HCT116 (cell line): ENCODE results near the gene ACE2.

Experiments used
- CEBPB ChIP-seq: IDR thresholded peaks from 2 replicates; pipeline ENCODE4 v1.6.1; 2012; ENCODE audit warnings: low read depth
- EZH2 ChIP-seq: fragments of 200-600 bp; sonication (generic); IDR thresholded peaks from 2 replicates; pipeline ENCODE4 v1.6.1; 2017; ENCODE audit warnings: antibody characterized with exemption, mixed run types
- EZH2phosphoT487 ChIP-seq: fragments of 200-600 bp; IDR thresholded peaks from 2 replicates; pipeline ENCODE4 v1.6.1; 2018; ENCODE audit warnings: antibody characterized with exemption, borderline replicate concordance
- POLR2A ChIP-seq: IDR thresholded peaks from 2 replicates; pipeline ENCODE4 v1.7.0; 2011; ENCODE audit warnings: borderline replicate concordance; ENCODE audit not compliant: insufficient read depth, insufficient read length; ENCODE audit errors: extremely low read depth
- POLR2AphosphoS5 ChIP-seq: IDR thresholded peaks from 2 replicates; pipeline ENCODE4 v1.6.1; 2011; ENCODE audit warnings: mild to moderate bottlenecking, low read depth, low read length, moderate library complexity
- SIN3A ChIP-seq: IDR thresholded peaks from 2 replicates; pipeline ENCODE4 v1.6.1; 2012; ENCODE audit warnings: low read depth
- SP1 ChIP-seq: IDR thresholded peaks from 2 replicates; pipeline ENCODE4 v1.6.1; 2012; ENCODE audit warnings: low read depth
- ZNF274 ChIP-seq: fragments of 200-500 bp; sonication (Bioruptor generic); IDR thresholded peaks from 2 replicates; pipeline ENCODE4 v1.6.1; 2014; ENCODE audit warnings: mild to moderate bottlenecking, low read depth, low read length, inconsistent platforms
- TF ChIP-seq, protein P1 (sequence below): IDR thresholded peaks from 2 replicates; pipeline ENCODE4 v1.6.1; 2012
- TF ChIP-seq, protein P2 (sequence below), 3 experiments: fragments of 200-600 bp in 1 of 3; sonication (generic) in 1 of 3; IDR thresholded peaks in 2 of 3; conservative IDR thresholded peaks in 1 of 3; 2 replicates each; pipeline ENCODE4 v1.5.1; 2012 to 2017; ENCODE audit warnings: low read depth in 2 of 3, low read length in 2 of 3, antibody characterized with exemption in 1 of 3, borderline replicate concordance in 1 of 3, control low read depth in 1 of 3, mild to moderate bottlenecking in 1 of 3, mixed read lengths in 1 of 3, mixed run types in 1 of 3, moderate library complexity in 1 of 3; ENCODE audit not compliant: insufficient read depth in 1 of 3
- TF ChIP-seq, protein P3 (sequence below): IDR thresholded peaks from 2 replicates; pipeline ENCODE4 v1.6.1; 2012; ENCODE audit warnings: low read depth

DNA sequence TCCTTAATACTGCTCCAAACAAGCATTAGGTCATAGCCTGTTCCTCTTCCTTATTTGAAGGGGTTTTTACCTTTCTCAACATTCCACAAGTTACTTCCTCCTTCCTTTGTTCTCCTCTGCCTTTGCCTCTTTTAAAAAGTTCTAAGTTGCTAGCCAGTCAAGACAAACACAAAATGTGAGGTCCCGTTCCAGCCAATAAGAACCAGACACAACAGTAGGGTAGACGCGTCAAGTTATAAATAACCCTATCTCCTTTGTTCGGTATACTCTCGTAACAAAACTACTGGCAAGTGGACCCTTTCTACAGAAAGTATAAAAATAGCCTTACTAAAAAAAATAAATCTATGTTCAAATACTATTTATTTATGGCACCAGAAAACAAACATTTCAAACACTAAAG, 6.3 kb upstream of the ACE2 start:
- TF ChIP-seq, protein P1, sequence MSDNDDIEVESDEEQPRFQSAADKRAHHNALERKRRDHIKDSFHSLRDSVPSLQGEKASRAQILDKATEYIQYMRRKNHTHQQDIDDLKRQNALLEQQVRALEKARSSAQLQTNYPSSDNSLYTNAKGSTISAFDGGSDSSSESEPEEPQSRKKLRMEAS: no peak
- TF ChIP-seq ZNF274 (no peak), POLR2AphosphoS5 (no peak), EZH2 (no peak), POLR2A (no peak), SP1 (no peak), CEBPB (no peak), EZH2phosphoT487 (no peak), SIN3A (no peak)
- TF ChIP-seq, protein P2, sequence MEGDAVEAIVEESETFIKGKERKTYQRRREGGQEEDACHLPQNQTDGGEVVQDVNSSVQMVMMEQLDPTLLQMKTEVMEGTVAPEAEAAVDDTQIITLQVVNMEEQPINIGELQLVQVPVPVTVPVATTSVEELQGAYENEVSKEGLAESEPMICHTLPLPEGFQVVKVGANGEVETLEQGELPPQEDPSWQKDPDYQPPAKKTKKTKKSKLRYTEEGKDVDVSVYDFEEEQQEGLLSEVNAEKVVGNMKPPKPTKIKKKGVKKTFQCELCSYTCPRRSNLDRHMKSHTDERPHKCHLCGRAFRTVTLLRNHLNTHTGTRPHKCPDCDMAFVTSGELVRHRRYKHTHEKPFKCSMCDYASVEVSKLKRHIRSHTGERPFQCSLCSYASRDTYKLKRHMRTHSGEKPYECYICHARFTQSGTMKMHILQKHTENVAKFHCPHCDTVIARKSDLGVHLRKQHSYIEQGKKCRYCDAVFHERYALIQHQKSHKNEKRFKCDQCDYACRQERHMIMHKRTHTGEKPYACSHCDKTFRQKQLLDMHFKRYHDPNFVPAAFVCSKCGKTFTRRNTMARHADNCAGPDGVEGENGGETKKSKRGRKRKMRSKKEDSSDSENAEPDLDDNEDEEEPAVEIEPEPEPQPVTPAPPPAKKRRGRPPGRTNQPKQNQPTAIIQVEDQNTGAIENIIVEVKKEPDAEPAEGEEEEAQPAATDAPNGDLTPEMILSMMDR (IDR thresholded peaks at IDR 0.05 in 2 of 3, conservative IDR thresholded peaks at IDR 0.05 in 1 of 3; ENCODE audit: borderline replicate concordance in 1 of 3, insufficient read depth in 1 of 3, low read depth in 2 of 3, low read length in 2 of 3): no peak
- TF ChIP-seq, protein P3, sequence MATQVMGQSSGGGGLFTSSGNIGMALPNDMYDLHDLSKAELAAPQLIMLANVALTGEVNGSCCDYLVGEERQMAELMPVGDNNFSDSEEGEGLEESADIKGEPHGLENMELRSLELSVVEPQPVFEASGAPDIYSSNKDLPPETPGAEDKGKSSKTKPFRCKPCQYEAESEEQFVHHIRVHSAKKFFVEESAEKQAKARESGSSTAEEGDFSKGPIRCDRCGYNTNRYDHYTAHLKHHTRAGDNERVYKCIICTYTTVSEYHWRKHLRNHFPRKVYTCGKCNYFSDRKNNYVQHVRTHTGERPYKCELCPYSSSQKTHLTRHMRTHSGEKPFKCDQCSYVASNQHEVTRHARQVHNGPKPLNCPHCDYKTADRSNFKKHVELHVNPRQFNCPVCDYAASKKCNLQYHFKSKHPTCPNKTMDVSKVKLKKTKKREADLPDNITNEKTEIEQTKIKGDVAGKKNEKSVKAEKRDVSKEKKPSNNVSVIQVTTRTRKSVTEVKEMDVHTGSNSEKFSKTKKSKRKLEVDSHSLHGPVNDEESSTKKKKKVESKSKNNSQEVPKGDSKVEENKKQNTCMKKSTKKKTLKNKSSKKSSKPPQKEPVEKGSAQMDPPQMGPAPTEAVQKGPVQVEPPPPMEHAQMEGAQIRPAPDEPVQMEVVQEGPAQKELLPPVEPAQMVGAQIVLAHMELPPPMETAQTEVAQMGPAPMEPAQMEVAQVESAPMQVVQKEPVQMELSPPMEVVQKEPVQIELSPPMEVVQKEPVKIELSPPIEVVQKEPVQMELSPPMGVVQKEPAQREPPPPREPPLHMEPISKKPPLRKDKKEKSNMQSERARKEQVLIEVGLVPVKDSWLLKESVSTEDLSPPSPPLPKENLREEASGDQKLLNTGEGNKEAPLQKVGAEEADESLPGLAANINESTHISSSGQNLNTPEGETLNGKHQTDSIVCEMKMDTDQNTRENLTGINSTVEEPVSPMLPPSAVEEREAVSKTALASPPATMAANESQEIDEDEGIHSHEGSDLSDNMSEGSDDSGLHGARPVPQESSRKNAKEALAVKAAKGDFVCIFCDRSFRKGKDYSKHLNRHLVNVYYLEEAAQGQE: no peak
